Activated naive CD8-positive, alpha-beta T cell treated with anti-CD3 and anti-CD28 coated beads, Interleukin-2, amount 50 U/mL, for 16 hours (primary cell): ENCODE measurements around the gene VSIG4.
"Not testable (repeated sequence)": the region's sequence is repeated elsewhere in the genome, so short reads cannot be mapped to it uniquely, and the experiment has no call there.

ENCODE experiments used
- DNase-seq: peaks from one replicate; pipeline ENCODE4 v3.0.0-alpha.2; 2020; ENCODE audit warnings: low read depth, low spot score

VSIG4 gene

GRCh38 chrX:65977161-65977560 lies 62.7 kb downstream of the VSIG4 start:
- DNase-seq, result not testable (repeated sequence)

GRCh38 chrX:65976161-65976560 lies 63.7 kb downstream of the VSIG4 start:
- DNase-seq, result no peak

- DNase-seq, result not testable (repeated sequence)
Measured at GRCh38 chrX:65975161-65975751, 64.6 kb downstream of the VSIG4 start.
